NCI-H1048 (cell line): ENCODE data around the gene ZSCAN31.
"Not testable (repeated sequence)": the region's sequence is repeated elsewhere in the genome, so short reads cannot be mapped to it uniquely, and the experiment has no call there.

Experiments
- DNase-seq: peaks from one replicate; lab custom pipeline; 2025; lab: John Stamatoyannopoulos, UW

Gene ZSCAN31

DNA sequence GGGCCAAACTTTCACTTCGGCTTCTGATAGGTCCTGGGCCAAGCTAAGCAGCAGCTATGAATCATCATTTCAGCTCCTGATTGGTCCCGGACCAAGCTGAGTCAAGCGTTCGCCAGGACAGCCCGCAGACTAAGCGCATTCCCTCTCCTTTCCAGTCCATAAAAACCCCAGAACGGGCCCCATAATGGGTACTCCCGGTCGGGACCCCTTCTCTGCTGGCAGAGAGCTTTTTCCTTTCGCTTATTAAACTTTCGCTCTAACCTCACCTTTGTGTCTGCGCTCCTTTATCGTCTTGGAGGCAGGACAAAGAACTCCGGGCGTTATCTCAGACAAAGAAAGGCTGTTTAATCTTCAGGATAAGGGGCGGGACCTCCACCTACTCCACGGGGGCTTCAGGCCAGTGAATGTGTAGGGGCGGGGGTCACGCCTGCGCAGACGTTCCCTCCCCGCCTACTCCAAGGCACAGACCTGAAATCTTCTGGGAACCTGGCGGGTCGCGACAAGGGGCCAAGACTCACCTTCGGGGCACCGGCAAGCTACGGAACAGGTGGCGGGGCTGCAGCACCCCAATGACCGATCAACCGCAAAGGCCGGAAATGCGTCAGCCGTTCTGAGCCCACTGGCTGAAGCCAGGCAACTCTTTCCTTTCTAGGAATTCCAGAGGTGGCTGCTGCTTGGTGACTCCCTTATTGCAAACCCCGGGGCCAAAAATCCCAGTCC is at the start of gene ZSCAN31:
Gene ZSCAN31, minus strand, starts transcription at position 585 of the 720 bp plus-strand sequence. CDS start 6,465 bp downstream, outside the sequence.
- peak; percentile 93 for DNase-seq

DNA sequence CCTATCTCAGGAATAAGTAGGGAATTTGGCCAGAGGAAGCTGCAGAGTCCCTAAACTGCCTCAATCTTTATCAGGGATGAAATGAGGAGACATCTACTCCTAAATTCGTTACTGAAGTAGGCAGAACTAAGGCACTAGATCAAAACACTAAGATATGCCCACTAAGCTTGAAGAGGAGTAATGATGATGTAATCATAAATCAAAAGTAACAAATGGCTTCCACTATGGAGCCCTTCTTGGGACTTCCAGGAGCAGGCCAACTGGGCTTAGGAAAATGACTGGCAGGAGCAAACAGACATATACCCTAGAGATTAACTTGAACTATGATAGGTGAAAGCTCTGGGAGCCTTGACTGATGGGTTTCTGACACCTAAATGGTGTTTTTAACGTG is 48.2 kb upstream of the ZSCAN31 start:
- no peak for DNase-seq

DNA sequence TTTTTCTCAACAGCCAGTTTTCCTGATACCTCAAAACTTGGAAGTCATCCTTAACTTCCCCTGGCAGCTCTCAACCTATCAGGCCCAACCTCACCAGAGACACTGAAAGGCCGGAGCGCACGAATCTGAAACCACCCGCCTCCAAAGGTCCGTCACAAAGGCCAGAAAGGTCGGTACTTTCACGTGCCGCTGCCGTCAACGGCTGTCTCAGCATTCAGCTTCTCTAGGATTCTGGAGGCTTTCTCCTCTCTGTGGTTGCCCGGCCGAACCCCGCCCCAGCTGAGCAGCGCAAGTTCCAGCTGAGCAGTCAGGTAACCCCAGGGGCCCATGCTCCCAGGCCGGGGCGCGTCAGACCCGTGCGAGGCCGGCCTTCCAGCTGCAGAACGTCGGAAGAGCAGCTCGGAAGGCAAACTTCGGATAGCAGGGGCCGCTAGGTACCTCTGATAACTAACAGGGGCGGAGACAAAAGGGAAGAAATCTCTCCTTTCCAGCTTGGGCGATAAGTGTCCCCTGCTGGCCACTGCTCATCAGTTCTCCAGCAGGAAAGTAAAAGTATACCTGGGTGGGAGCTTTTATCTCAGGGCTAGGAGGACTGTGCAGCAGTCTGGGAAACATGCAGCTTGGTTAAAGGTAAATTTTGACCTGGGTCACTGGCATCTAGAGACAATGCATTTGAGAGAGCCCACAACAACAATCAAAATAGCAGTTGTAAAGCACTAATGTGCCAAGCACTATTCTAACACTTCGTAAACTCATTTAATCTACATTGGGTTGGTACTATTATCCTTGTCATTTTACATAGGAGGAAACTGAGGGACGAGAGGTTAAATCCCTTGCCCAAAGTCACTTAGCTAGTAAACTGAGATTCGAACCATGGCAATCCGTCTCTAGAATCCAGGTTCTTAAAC is 47.5 kb upstream of the ZSCAN31 start:
- DNase-seq = no peak

GRCh38 chr6:28380381-28380780 is 44.4 kb upstream of the ZSCAN31 start:
- no peak for DNase-seq

GRCh38 chr6:28378644-28379043 is 42.7 kb upstream of the ZSCAN31 start:
- DNase-seq = no peak

DNA sequence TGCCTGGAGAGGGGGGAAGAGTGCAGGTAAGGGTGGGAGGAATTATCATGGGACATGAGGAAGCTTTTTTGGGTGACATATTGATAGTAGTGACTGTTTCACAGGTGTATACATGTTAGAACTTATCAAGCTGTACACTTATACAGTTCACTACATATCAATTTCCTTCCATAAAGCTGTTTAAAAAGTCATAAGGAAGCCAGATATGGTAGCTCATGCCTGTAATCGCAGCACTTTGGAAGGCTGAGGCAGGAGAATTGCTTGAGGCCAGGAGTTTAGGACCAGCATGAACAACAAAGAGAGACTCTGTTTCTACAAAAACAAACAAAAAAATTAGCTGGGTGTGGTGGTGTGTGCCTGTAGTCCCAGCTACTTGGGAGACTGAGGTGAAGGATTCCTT is 41.9 kb upstream of the ZSCAN31 start:
- no peak for DNase-seq

DNA sequence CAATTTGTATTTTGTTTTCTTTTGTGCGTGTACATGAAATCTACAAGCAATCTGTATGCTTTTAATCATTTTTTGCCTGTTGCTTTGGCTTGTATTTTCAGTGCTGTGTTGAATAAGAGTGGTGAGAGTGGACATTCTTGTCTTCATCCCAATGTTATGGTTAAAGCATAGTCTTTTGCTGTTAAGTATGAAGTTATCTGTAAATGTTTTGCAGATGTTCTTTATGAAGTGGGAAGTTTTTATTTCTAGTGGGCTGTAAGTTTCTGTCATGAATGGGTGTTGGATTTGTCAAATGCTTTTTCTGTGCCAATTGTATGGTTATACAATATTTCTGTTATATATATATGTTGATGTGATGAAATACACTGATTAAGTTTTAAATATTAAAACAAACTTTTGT is 38.0 kb upstream of the ZSCAN31 start:
- no peak for DNase-seq

GRCh38 chr6:28371706-28372451 is 35.9 kb upstream of the ZSCAN31 start:
- no peak for DNase-seq

GRCh38 chr6:28371280-28371679 is 35.3 kb upstream of the ZSCAN31 start:
- no peak for DNase-seq

GRCh38 chr6:28370440-28370839 is 34.5 kb upstream of the ZSCAN31 start:
- no peak for DNase-seq

DNA sequence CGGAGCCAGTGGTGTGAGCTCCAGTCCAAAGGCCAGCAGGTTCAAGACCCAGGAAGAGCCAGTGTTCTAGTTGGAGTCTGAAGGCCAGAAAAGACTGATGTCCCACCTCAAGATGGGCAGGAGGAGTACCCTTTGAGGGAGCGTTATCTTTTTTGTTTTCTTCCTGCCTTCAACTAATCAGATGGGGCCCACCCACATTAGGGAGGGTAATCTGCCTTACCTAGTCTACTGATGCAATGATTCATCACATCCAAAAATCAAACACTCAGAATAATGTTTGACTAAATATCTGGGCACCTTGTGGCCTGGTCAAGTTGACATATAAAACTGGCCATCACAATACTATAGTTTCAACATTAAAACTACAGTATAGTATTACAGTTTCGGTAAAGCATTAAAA is 33.5 kb upstream of the ZSCAN31 start:
- no peak for DNase-seq

GRCh38 chr6:28368522-28368921 is 32.6 kb upstream of the ZSCAN31 start:
- DNase-seq = no peak

GRCh38 chr6:28365590-28365989 is 29.6 kb upstream of the ZSCAN31 start:
- DNase-seq = not testable (repeated sequence)

DNA sequence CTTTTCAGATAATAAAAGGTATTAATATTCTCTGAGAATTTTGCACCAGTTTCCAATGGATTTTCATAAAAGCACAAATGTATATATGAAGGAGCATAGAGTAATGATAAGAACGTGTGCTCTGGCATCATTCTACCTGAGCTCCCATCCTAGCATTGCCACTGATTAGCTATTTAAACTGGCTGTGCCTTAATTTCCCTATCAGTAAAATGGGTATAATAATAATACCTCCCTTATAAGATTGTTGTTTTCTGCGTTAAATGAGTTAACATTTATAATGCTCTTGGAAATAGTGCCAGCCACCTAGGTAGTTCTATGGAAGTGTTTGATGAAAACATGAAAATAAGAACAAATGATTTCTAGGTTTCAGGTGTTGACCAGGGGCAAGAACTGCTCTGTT is 25.0 kb upstream of the ZSCAN31 start:
- DNase-seq = no peak

DNA sequence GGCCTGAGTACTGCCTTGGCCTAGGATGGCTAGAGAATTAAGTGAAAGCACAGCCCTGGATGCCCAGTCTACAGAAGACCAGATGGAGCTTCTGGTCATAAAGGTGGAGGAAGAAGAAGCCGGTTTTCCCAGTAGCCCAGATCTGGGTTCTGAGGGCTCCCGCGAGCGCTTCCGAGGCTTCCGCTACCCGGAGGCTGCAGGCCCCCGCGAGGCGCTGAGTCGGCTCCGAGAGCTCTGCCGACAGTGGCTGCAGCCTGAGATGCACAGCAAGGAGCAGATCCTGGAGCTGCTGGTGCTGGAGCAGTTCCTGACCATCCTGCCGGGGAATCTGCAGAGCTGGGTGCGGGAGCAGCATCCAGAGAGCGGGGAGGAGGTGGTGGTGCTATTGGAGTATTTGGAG is 23.6 kb upstream of the ZSCAN31 start:
- DNase-seq = not testable (repeated sequence)

DNA sequence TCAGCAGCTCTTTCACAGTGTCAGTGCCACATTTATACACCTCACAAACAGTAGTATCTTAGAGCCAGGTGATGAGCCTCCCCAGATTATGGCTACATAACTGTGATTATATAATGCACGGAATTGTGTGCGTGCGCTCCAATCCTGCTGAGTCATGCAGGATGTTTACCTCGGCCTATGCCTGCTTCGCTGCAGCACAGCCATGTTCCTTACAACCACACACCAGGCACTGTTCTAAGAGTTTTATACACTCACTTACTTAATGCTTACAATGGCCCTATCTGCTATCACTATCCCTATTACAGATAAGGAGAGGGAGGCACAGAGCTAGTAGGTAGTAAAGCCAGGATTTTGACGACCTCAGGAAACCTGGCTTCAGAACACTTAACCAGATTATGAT is 21.1 kb upstream of the ZSCAN31 start:
- no peak for DNase-seq

DNA sequence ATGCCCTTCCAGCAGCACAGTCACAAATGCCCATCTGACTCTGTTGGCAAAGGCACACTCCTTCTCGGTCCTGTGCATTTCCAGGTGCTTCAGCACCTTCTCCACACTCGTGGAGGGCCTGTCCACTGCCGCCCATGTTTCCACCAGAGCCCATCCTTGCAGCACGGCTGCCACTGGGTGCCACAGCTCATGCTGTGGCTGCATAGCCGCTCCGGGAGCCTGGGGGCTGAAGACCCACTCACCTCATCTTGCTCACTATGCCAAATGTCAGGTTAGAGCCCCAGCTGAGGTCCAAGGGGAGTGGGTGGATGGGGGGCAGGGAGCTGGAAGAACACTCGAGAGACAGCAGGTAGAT is 20.7 kb upstream of the ZSCAN31 start:
- no peak for DNase-seq

DNA sequence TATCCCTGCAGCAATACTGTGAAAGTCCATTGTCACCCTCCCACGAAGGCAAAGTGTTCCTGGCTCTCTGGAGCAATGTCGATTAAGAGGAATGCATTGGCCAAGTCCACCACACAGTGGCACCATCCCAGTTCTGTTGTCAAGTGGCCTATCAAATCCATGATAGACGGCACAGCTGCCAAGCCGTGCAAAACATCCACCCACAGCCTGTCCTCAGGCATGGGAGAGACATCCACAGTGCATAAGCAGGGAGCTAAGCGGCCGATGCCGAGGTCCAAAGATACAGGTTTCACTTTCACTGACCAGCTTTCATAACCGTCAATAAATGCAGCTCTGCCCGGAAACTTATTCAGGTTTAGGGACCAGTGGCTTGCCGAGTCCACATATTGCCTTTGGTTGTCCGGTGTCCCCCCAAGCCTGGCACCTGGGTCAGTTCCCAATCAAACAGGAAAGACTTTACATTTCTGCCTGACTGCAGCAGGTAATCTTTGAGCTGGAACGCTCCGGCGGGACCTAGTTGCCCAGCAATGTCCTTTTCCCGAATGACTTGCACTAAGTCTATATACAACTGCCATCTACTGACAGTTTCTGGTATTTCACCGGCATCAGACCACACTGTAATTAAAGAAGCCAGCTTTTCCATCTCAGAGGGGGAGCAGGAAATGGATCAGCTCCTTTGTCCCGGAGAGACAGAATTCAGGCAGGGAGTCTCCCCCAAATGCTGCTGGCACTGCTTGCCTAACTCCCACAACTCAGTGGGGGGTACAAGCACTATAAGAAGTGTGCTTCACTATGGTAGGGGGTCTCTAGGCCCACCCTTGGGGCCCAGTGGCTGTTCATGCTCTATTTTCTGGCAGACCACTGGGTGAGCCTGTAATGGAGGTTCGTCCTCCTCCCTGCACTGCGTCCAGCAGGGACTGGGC is 20.1 kb upstream of the ZSCAN31 start:
- DNase-seq = peak; percentile 63

DNA sequence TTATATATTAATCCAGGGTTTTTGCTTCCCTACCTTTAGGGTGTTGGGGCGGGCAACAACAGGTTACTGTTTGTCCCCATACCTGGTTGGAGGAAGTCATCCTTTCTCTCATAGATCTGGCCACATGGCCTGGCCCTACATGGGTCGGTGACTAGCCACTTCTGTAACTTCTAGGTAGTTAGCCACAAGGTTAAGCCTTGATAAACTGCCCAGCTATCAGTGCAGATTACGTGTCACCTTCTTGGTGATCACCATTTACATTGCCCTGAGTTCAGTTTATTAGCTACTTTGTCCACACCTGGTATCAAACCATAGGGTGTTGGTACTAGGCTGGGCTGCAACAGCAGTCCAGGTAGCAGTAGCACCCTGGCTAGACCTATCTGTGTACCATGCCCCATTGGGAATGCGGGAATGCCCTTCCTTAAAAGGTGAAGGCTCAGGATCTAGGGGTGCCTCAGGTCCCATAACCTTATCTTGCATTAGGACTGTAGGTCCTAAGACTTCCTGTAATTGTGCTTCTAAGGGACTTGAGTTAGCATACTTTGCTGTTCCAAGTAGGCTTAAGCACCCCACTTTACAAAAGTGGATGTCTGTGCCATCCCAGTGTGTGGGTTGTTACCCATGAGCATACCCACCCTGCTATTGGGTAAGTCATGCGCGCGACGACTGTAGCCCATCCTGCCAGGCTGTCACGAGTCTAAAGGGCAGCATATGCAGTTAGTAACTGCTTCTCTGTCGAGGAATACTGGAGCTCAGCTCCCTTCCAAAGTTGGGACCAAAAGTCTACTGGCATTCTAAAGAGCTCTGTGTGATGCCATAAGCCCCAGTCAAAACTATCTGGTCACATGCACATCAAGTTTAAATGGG is 19.0 kb upstream of the ZSCAN31 start:
- no peak for DNase-seq

DNA sequence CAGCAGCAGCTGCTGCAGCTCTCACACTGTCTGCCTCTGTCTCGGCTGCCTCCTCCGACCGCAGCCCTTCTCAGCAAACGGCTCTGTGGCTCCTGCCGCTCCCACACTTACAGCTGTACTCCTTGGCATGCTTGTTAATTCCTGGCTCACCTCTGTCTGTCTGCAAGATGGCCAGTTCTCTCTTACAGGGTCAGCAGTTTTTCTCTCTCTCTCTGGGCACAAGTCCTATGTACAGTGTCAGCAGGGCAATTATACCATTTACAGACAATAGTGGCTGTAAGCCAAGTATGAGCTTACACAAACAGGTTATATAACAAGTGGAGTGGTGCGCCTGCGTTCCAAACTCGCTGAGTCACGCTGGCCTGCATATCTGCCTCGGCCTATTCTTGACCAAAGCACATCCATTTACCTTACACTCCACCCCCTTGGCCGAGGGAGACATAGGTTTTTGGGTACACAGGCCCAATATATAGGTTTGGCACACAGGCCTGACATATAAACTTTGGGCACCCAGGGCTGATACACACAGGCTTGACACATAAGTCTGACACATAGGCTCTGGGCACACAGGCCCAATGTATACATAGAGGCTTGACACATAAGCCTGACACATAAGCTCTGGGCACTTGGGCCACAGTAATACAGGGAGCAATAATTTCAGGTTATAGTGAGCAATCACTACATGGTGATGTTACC is 18.2 kb upstream of the ZSCAN31 start:
- DNase-seq = no peak
